ENCODE data around the gene APLNR. TPM values are rescaled to one million over a fixed set of nuclear protein-coding genes. Genes with fewer than 3 reads are reported as not detected.

Gene APLNR
- total and polyA plus RNA-seq, 3 experiments from 2014 or later = not detected

DNA sequence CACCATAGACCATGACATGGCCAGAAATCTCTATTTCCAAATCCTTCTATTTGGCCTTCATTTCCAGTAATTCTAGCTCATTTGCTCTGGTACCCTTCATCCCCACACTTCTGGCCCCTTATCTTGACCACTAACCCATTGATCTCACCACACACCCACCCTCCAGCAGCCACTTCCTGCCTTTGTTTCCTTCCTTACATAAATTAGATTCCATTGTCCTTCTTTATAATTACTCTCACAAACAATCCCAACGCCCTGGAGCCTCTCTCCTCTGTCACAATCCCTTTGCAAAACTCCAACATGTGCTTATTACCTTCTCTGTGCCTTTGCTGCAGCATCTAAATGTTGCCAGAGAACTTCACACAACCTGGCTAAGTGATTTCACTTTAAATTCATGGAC lies 14.8 kb downstream of the APLNR start:
- Mint-ChIP-seq H3K27me3 (peaks cover 6 to 15% of the 10 kb centered on the region in 2 donors), H3K4me3 (no peak overlapping the region), H3K36me3 (no peaks in the 10 kb centered on the region), H3K27ac (no peak overlapping the region), H3K4me1 (no peaks in the 10 kb centered on the region), H3K9me3 (no peaks in the 10 kb centered on the region)
- Histone ChIP-seq H3K27ac (ENCODE audit: low read depth, low read length) (no peak overlapping the region), H3K4me1 (ENCODE audit: insufficient read depth, low read length) (no peaks in the 10 kb centered on the region), H3K4me3 (ENCODE audit: low read length) (no peak overlapping the region), H3K36me3 (ENCODE audit: insufficient read depth, low read length) (no peaks in the 10 kb centered on the region), H3K27me3 (ENCODE audit: insufficient read depth, low read length, poor library complexity, severe bottlenecking) (no peaks in the 10 kb centered on the region), H3K9me3 (ENCODE audit: low read length) (no peaks in the 10 kb centered on the region)
- DNase-seq = no peak
- ChIA-PET CTCF (no interaction called here), POLR2A (no interaction called here)

DNA sequence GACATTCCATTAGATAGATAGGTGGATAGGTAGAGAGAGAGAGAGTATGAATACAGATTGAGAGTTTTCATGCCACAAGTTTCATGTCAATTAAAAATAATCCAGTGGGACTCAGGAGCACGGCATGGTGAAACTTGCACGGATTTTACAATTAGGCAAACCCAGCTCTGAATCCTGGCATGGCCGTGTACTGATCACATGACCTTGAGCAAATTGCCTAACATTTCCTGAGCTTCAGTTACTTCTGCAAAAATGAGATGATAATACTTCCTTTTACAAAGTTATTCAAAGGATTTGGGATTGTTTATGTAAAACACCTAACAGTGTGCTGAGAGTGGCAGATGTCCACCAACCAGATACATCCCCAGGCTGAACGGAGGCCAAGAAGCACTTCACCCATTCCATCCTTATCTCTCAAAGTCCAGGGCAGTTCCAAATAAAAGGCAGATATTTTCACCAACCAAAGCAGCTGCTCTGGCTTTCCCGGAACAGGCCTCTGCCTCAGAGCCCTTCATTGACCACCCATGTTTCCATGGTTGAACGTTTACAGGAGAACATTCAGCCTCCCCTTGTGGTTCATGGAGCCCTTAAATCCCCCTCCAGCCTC lies 17.9 kb downstream of the APLNR start:
- Mint-ChIP-seq H3K36me3 (no peaks in the 10 kb centered on the region), H3K27ac (no peak overlapping the region), H3K4me3 (no peak overlapping the region), H3K4me1 (no peaks in the 10 kb centered on the region), H3K9me3 (no peaks in the 10 kb centered on the region), H3K27me3 (peaks cover 16 to 23% of the 10 kb centered on the region in 2 donors)
- no peaks in the 10 kb centered on the region for H3K27me3 ChIP-seq (ENCODE audit: insufficient read depth, low read length, poor library complexity, severe bottlenecking)
- no peaks in the 10 kb centered on the region for H3K36me3 ChIP-seq (ENCODE audit: insufficient read depth, low read length)
- no peak overlapping the region for H3K27ac ChIP-seq (ENCODE audit: low read depth, low read length)
- H3K4me1 ChIP-seq (ENCODE audit: insufficient read depth, low read length) = no peaks in the 10 kb centered on the region
- ChIA-PET CTCF (no interaction called here), POLR2A (no interaction called here)
- no peak for DNase-seq
- H3K4me3 ChIP-seq (ENCODE audit: low read length) = no peak overlapping the region
- no peaks in the 10 kb centered on the region for H3K9me3 ChIP-seq (ENCODE audit: low read length)

DNA sequence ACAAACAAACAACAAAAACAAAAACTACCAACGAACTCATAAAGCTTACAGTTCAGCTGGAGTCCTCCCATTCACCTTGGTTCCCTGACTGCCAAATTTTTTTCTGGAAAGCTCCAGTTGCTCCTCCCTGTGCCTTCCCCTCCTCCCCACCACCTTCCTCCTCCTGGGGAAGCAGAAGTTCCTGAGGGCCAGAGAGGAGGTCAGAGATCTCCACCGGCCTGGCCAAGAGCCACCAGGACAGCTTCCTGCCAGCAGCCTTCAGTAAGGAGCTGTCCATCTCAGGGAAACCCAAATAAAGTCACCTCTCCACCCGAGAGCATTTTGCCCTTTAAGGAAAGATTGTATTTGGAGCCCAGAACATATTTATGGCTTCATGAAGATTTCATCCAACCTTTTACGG lies 20.0 kb downstream of the APLNR start:
- H3K27ac Mint-ChIP-seq = peak overlapping the region in 1 of 8 donors; percentile 30
- no peaks in the 10 kb centered on the region for H3K27me3 ChIP-seq (ENCODE audit: insufficient read depth, low read length, poor library complexity, severe bottlenecking)
- H3K27ac ChIP-seq (ENCODE audit: low read depth, low read length) = no peak overlapping the region
- H3K9me3 Mint-ChIP-seq = no peaks in the 10 kb centered on the region
- POLR2A ChIA-PET = no interaction called here
- no peak overlapping the region for H3K4me3 Mint-ChIP-seq
- no peak for DNase-seq
- no peaks in the 10 kb centered on the region for H3K36me3 ChIP-seq (ENCODE audit: insufficient read depth, low read length)
- CTCF ChIA-PET = no interaction called here
- H3K36me3 Mint-ChIP-seq = no peaks in the 10 kb centered on the region
- no peaks in the 10 kb centered on the region for H3K4me1 Mint-ChIP-seq
- no peaks in the 10 kb centered on the region for H3K4me1 ChIP-seq (ENCODE audit: insufficient read depth, low read length)
- no peaks in the 10 kb centered on the region for H3K9me3 ChIP-seq (ENCODE audit: low read length)
- H3K4me3 ChIP-seq (ENCODE audit: low read length) = no peak overlapping the region
- H3K27me3 Mint-ChIP-seq = peaks cover 16 to 23% of the 10 kb centered on the region in 2 donors

DNA sequence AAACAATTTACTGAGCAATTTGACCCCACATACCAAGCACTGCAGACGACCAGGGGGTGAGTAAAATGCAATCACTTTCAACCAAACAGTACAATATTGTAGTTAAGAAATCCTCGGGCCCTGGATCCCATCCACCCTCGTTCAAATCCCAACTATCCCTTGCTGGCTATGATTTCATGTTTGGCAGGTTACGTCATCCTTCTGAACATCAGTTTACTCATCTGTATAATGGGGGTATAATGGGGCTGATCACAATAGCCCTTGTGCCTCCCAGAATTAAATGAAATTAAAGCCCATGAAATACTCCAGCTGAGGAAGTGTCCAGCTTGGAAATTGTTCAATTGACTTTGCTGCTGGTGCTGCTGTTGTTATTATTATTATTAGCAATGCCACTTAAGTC lies 20.6 kb downstream of the APLNR start:
- Histone ChIP-seq H3K4me3 (ENCODE audit: low read length) (no peak overlapping the region), H3K4me1 (ENCODE audit: insufficient read depth, low read length) (no peaks in the 10 kb centered on the region), H3K9me3 (ENCODE audit: low read length) (no peaks in the 10 kb centered on the region), H3K36me3 (ENCODE audit: insufficient read depth, low read length) (no peaks in the 10 kb centered on the region), H3K27me3 (ENCODE audit: insufficient read depth, low read length, poor library complexity, severe bottlenecking) (no peaks in the 10 kb centered on the region), H3K27ac (ENCODE audit: low read depth, low read length) (no peak overlapping the region)
- H3K36me3 Mint-ChIP-seq = no peaks in the 10 kb centered on the region
- H3K4me3 Mint-ChIP-seq = no peak overlapping the region
- DNase-seq = no peak
- ChIA-PET POLR2A (no interaction called here), CTCF (no interaction called here)
- H3K4me1 Mint-ChIP-seq = no peaks in the 10 kb centered on the region
- no peaks in the 10 kb centered on the region for H3K9me3 Mint-ChIP-seq
- H3K27ac Mint-ChIP-seq = no peak overlapping the region
- H3K27me3 Mint-ChIP-seq = peaks cover 16 to 24% of the 10 kb centered on the region in 2 donors

DNA sequence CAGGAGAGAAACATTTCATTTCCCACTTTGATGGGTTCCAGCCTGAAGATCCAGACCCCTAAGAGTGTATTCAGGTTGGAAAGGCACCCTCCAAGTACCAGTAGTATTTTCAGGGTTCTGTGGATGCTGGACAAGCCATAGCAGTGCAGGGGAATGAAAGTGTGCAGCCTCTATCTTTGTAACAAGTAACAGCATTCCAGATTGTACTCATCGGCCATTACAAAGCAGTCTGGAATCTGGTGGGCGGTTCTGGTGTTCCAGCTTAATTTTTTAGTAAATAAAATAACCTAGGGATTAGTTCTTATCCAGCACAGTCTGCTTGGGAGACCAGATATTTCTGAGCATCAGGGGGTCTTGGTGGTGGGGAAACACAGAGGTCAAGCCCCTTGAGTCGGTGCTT lies 22.6 kb downstream of the APLNR start:
- POLR2A ChIA-PET = no interaction called here
- Histone ChIP-seq H3K9me3 (ENCODE audit: low read length) (no peaks in the 10 kb centered on the region), H3K27ac (ENCODE audit: low read depth, low read length) (no peak overlapping the region), H3K27me3 (ENCODE audit: insufficient read depth, low read length, poor library complexity, severe bottlenecking) (no peaks in the 10 kb centered on the region), H3K4me1 (ENCODE audit: insufficient read depth, low read length) (no peaks in the 10 kb centered on the region), H3K4me3 (ENCODE audit: low read length) (no peak overlapping the region), H3K36me3 (ENCODE audit: insufficient read depth, low read length) (no peaks in the 10 kb centered on the region)
- Mint-ChIP-seq H3K36me3 (no peaks in the 10 kb centered on the region), H3K27ac (no peak overlapping the region), H3K9me3 (no peaks in the 10 kb centered on the region), H3K4me1 (no peaks in the 10 kb centered on the region), H3K27me3 (peaks cover 16 to 26% of the 10 kb centered on the region in 2 donors), H3K4me3 (no peak overlapping the region)
- CTCF ChIA-PET = no interaction called here
- no peak for DNase-seq

DNA sequence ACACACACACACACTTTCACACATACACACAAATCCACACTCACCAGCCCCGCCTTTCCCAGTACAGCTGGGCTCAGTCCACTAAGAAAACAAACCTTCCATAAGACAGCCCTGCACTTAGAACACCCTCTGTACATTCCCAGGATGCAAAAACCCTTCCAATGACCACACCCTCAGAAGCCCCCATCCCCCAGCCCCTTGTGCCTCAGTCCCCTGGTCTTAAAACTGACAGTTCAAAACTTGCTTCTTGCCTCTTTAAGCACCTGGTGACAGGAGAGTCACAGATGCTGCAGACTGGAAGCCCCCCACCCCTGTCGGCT lies 23.0 kb downstream of the APLNR start:
- H3K36me3 Mint-ChIP-seq = no peaks in the 10 kb centered on the region
- no peak for DNase-seq
- no peak overlapping the region for H3K27ac Mint-ChIP-seq
- no peaks in the 10 kb centered on the region for H3K4me1 Mint-ChIP-seq
- H3K4me3 Mint-ChIP-seq = no peak overlapping the region
- Histone ChIP-seq H3K36me3 (ENCODE audit: insufficient read depth, low read length) (no peaks in the 10 kb centered on the region), H3K27ac (ENCODE audit: low read depth, low read length) (no peak overlapping the region), H3K27me3 (ENCODE audit: insufficient read depth, low read length, poor library complexity, severe bottlenecking) (no peaks in the 10 kb centered on the region), H3K9me3 (ENCODE audit: low read length) (no peaks in the 10 kb centered on the region), H3K4me3 (ENCODE audit: low read length) (no peak overlapping the region), H3K4me1 (ENCODE audit: insufficient read depth, low read length) (no peaks in the 10 kb centered on the region)
- peaks cover 16 to 26% of the 10 kb centered on the region in 2 donors for H3K27me3 Mint-ChIP-seq
- POLR2A ChIA-PET = no interaction called here
- no peaks in the 10 kb centered on the region for H3K9me3 Mint-ChIP-seq
- CTCF ChIA-PET = no interaction called here

DNA sequence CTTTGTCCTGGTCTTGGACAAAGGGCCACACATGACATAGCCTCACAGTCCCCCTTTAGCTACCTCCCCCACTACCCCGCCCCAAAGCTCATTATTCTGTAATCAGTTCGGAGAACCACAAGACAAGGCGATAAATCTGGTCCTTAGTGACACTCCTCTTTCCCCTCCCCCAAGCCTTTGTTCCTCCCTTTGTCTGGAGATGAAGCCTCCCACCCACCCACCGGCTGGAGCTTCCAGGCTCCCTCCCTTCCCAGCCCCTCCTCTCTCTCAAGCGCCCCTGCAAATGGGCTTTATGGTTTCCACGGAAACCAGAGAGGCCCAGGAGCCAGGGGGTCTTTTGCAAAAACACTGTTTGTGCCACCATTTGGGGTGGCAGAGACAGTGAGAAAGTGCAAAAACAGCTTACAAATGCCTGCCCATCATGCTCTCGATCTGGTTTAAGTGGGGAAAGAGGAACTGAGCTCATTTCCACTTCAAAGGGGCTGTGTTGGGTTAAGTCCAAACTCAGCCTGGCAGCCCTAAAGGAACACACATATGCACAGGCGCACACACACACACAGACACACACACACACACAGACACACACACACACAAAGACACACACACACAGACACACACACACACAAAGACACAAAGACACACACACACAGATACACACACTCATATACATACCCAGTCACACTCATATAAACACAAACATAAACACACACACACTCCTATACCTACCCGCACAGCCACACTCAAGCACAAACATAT lies 23.5 kb downstream of the APLNR start:
- H3K9me3 Mint-ChIP-seq = no peaks in the 10 kb centered on the region
- CTCF ChIA-PET = no interaction called here
- no peak for DNase-seq

DNA sequence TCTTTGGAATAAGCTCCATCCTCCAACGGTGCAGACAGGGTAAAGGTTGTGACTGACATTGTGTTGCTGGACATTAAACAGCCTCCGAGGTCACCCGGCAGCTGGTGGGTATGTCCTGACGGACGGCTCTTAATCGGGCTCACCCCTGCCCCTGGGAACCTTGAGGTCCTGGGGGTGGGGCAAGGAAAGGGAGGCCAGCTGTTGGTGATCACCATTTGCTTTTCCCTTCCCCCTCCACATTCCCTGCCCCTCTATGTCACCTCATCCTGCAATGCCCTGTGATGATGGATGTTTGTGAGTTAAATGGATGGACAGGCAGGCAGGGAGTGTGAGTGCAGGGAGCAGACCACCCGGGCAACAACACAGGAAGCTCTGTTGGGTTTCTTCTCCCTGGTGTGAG lies 26.3 kb downstream of the APLNR start:
- Mint-ChIP-seq H3K4me1 (no peaks in the 10 kb centered on the region), H3K9me3 (no peaks in the 10 kb centered on the region), H3K27ac (no peak overlapping the region), H3K27me3 (peaks cover 20 to 42% of the 10 kb centered on the region in 2 donors), H3K4me3 (no peak overlapping the region), H3K36me3 (no peaks in the 10 kb centered on the region)
- H3K4me1 ChIP-seq (ENCODE audit: insufficient read depth, low read length) = no peaks in the 10 kb centered on the region
- ChIA-PET CTCF (interaction anchor here (1.3 kb wide), 1 partner anchor 40 kb away, joined by 3 read pairs; no protein-coding TSS in a partner anchor), POLR2A (no interaction called here)
- no peaks in the 10 kb centered on the region for H3K36me3 ChIP-seq (ENCODE audit: insufficient read depth, low read length)
- no peak for DNase-seq
- H3K27ac ChIP-seq (ENCODE audit: low read depth, low read length) = no peak overlapping the region
- H3K9me3 ChIP-seq (ENCODE audit: low read length) = no peaks in the 10 kb centered on the region
- H3K4me3 ChIP-seq (ENCODE audit: low read length) = no peak overlapping the region
- H3K27me3 ChIP-seq (ENCODE audit: insufficient read depth, low read length, poor library complexity, severe bottlenecking) = no peaks in the 10 kb centered on the region

More for the DNA sequence above, 23.5 kb downstream of the APLNR start:
- POLR2A ChIA-PET = no interaction called here
- Histone ChIP-seq H3K4me3 (ENCODE audit: low read length) (no peak overlapping the region), H3K27me3 (ENCODE audit: insufficient read depth, low read length, poor library complexity, severe bottlenecking) (no peaks in the 10 kb centered on the region), H3K27ac (ENCODE audit: low read depth, low read length) (no peak overlapping the region), H3K36me3 (ENCODE audit: insufficient read depth, low read length) (no peaks in the 10 kb centered on the region), H3K4me1 (ENCODE audit: insufficient read depth, low read length) (no peaks in the 10 kb centered on the region), H3K9me3 (ENCODE audit: low read length) (no peaks in the 10 kb centered on the region)
- Mint-ChIP-seq H3K4me3 (no peak overlapping the region), H3K4me1 (no peaks in the 10 kb centered on the region), H3K36me3 (no peaks in the 10 kb centered on the region), H3K27ac (no peak overlapping the region), H3K27me3 (peaks cover 18 to 30% of the 10 kb centered on the region in 2 donors)

Data from CD8-positive, alpha-beta memory T cell (primary cell).